GM20000 (cell line): ENCODE measurements around the gene NKAIN2.
"Not testable (repeated sequence)": the region's sequence is repeated elsewhere in the genome, so short reads cannot be mapped to it uniquely, and the experiment has no call there.

ENCODE experiments used
- DNase-seq: peaks from one replicate; pipeline ENCODE4 v3.0.0; 2012; ENCODE audit warnings: low spot score
- TF ChIP-seq, protein P1 (sequence below): IDR thresholded peaks from 2 replicates; pipeline ENCODE4 v1.5.1; 2012; ENCODE audit warnings: mild to moderate bottlenecking, control low read depth; ENCODE audit errors: extremely low read depth, missing control alignments

The NKAIN2 gene

DNA sequence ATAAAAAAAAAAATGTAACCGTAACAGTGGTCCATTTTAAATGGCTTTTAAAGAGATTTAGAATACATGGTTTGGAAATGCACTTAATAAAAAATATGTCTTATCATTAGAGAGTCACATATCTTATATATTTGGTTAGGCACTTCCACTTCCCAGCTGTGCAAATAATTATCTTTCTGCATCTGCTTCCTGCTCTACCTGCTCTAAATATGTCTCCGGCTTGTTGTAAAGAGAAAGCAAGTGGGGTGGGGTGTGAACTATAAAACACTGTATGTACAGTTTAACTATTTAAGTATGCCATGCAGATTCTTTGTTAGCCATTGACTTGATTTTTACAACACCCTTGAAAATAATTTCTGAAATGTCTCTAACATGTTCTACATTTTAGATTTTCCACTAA, 106.3 kb downstream of the NKAIN2 start:
- DNase-seq, result no peak

DNA sequence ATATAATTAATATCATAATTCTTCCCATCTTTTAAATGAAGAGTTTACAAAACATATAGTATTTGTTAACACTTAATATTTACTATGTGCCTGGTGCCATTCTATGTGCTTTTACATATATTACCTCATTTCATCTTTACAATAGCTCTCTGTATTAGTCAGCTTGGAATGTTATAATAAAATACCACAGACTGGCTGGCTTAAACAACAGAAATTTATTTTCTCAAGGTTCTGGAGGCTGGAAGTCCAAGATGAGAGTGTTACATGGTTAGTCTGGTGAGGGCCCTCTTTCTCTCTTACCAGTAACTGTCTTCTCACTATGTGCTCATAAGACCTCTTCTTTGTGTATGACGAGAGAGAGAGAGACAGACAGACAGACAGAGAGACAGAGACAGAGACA, 110.2 kb downstream of the NKAIN2 start:
- DNase-seq, result no peak
- TF ChIP-seq, protein P1, sequence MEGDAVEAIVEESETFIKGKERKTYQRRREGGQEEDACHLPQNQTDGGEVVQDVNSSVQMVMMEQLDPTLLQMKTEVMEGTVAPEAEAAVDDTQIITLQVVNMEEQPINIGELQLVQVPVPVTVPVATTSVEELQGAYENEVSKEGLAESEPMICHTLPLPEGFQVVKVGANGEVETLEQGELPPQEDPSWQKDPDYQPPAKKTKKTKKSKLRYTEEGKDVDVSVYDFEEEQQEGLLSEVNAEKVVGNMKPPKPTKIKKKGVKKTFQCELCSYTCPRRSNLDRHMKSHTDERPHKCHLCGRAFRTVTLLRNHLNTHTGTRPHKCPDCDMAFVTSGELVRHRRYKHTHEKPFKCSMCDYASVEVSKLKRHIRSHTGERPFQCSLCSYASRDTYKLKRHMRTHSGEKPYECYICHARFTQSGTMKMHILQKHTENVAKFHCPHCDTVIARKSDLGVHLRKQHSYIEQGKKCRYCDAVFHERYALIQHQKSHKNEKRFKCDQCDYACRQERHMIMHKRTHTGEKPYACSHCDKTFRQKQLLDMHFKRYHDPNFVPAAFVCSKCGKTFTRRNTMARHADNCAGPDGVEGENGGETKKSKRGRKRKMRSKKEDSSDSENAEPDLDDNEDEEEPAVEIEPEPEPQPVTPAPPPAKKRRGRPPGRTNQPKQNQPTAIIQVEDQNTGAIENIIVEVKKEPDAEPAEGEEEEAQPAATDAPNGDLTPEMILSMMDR, result no peak

More for the DNA sequence above, 106.3 kb downstream of the NKAIN2 start:
- TF ChIP-seq, protein P1, result no peak

DNA sequence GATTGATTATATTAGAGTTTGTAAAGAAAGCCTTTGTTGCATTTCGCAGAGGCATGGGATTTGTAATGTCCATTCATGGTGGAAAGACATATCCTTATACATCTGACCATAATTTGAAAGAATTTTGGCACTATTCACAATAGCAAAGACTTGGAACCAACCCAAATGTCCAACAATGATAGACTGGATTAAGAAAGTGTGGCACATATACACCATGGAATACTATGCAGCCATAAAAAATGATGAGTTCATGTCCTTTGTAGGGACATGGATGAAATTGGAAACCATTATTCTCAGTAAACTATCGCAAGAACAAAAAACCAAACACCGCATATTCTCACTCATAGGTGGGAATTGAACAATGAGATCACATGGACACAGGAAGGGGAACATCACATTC, 119.7 kb downstream of the NKAIN2 start:
- DNase-seq, result not testable (repeated sequence)

DNA sequence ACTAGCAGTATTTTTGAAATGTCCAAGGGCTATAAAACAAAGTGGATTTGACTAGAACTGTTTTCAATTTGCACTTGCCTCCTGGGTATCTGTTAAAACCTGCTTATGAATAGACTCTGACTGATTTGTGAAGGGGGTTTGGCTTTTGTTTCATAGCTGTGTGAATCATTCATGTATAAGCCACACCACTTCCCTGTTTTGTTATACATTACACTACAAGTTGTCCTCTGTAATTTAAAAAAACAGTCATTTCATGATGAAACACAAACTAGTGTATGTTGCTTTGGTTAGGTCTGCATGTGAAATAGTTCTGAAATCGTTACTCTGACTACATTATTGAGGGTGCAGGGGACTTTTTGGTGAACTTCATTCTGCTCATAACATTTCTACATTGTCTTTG, 121.7 kb downstream of the NKAIN2 start:
- DNase-seq, result peak; percentile 16
- TF ChIP-seq, protein P1, result no peak

DNA sequence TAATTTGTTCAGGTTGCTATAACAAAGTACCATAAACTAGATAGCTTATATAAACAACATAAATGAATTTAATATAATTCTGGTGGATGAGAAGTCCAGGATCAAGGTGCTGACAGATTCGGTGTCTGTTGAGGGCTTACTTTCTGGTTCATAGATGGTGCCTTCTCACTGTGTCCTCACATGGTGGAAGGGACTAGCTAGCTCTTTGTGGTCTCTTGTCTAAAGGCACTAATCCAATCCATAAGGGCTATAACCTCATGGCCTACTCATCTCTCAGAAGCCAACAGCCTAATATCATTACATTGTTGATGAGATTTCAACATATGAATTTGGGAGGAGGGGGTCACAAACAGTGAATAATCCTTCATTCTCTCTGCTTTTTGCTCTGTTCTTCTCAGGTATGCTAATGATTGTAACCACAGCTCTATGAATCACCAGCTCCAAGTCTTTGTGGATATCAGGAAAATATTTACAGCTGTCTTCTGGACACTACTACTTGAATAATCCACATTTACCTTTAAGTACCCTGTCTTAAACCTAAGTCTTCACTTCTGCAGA, 122.3 kb downstream of the NKAIN2 start:
- TF ChIP-seq, protein P1, result no peak
- no peak for DNase-seq

DNA sequence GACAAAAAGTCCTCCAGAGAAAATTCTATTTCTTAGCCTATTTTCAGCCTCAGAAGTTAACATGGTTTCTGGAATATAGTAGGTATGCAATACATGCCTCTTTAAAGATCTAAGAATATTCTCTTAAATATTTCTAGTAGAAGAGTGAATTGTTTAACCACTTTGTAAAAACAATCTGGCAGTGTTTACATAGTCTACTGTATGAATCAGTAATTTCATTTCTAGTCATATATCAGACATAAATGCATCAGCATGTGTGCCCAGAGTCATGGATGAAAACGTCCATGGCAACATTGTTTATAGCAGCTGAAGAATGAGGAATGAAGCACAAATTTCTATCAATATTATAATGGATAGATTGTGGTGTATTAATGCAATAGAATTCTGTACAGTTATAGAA, 124.9 kb downstream of the NKAIN2 start:
- DNase-seq, result no peak
- TF ChIP-seq, protein P1, result no peak

DNA sequence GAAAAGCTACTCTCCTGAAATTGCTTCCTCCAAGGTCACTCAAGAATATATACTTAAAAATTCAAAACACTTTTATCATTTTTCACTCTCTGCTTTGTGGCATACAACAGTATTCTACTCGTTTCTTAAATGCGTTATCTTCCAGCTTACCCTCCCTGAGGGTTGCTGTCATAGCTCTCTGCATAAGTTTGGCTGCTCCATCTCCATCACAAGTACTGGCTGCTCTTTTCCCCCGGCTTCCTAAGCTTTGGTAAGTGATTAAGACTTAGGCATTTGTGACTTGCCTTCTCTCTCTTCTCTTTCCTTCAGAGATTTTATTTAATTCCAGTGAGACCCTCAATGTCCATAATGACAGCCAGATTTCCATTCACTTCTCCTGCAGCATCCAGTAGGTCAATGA, 128.3 kb downstream of the NKAIN2 start:
- TF ChIP-seq, protein P1, result no peak
- DNase-seq, result no peak

DNA sequence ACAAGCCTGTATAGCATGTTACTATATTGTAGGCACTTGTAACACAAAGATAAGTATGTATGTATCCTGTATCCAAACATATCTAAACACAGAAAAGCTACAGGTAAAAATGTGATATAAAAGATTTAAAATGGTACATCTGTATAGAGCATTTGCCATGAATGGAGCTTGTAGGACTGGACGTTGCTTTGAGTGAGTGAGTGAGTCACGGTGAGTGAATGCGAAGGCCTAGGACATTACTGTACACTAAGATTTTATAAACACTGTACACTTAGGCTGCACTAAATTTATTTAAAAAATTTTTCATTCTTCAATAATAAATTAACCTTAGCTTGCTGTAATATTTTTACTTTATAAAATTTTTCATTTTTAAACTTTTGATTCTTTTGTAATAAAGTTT, 136.9 kb downstream of the NKAIN2 start:
- TF ChIP-seq, protein P1, result no peak

More for the DNA sequence above, 136.9 kb downstream of the NKAIN2 start:
- no peak for DNase-seq
